ENCODE results near the gene TMEM53. TPM values are rescaled to one million over a fixed set of nuclear protein-coding genes. Genes with fewer than 3 reads are reported as not detected.

The TMEM53 gene
- total RNA-seq, 1 donor from 2014 or later: 6.1 TPM

DNA sequence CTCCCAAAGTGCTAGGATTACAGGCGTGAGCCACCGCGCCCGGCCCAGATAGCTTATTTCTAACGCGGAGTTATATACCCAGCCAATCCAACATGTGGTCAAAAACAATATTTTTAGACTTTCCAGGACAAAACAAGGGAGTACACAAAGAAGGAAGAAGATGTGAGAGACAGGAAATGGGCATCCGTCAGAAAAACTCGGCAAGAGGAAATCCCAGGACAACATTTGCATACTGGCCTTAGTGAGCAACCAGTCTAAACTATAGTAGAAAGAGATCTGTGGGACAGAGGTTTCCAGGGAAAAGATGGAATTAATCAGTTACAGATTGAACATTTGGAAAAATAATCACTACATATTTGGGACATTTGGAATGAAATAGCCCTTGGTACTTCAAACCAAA is 11.6 kb upstream of the TMEM53 start:
- no peak overlapping the region for H3K4me3 ChIP-seq (ENCODE audit: low read depth, low read length)
- TF ChIP-seq CTCF (IDR thresholded peaks at IDR 0.05; ENCODE audit: insufficient read depth, low read length, severe bottlenecking): no peak
- H3K27me3 ChIP-seq (ENCODE audit: control insufficient read depth, insufficient read depth, low read length): no peaks in the 10 kb centered on the region
- H3K36me3 ChIP-seq (ENCODE audit: control insufficient read depth, insufficient read depth, low read length): no peaks in the 10 kb centered on the region
- DNase-seq (ENCODE audit: low read depth) (no peak), FAIRE-seq (no peak)

DNA sequence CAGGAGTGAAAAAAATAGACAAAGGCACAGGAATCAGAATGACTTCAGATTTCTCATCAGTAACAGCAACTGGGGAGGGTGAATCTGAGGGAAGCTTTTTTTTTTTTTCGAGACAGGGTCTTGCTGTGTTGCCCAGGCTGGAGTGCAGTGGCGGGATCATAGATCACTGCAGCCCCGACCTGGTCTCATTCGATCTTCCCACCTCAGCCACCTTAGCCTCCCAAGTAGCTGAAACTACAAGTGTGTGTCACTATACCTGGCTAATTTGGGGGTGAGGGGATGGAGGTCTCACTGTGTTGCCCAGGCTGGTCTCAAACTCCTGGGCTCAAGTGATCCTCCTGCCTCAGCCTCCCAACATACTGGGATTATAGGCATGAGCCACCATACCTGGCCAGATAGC is 10.9 kb upstream of the TMEM53 start:
- no peak overlapping the region for H3K4me3 ChIP-seq (ENCODE audit: low read depth, low read length)
- no peak for DNase-seq (ENCODE audit: low read depth)
- H3K27me3 ChIP-seq (ENCODE audit: control insufficient read depth, insufficient read depth, low read length): no peaks in the 10 kb centered on the region
- no peaks in the 10 kb centered on the region for H3K36me3 ChIP-seq (ENCODE audit: control insufficient read depth, insufficient read depth, low read length)
- no peak for TF ChIP-seq CTCF (IDR thresholded peaks at IDR 0.05; ENCODE audit: insufficient read depth, low read length, severe bottlenecking)
- no peak for FAIRE-seq

GRCh38 chr1:44684525-44684924 is 10.2 kb upstream of the TMEM53 start:
- DNase-seq (ENCODE audit: low read depth): no peak
- Histone ChIP-seq H3K27me3 (ENCODE audit: control insufficient read depth, insufficient read depth, low read length) (no peaks in the 10 kb centered on the region), H3K36me3 (ENCODE audit: control insufficient read depth, insufficient read depth, low read length) (no peaks in the 10 kb centered on the region), H3K4me3 (ENCODE audit: low read depth, low read length) (no peak overlapping the region)
- no peak for TF ChIP-seq CTCF (IDR thresholded peaks at IDR 0.05; ENCODE audit: insufficient read depth, low read length, severe bottlenecking)
- FAIRE-seq: no peak

DNA sequence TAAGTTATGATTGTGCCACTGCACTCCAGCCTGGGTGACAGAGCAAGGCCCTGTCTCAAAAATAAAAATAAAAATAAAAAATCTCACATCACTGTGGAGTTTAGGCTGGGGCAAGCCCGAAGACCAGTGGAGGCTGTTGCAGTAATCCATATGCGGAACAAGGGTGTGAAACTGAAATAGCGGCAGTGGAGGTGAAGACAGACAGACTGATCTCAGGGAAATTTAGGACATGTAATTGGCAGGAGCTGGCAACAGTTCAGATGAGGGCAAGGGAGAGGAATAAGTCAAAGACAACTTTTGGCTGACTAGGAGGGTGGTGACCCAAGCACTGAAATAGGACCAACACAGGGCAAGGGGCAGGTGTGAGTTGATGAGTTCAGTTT is 8.6 kb upstream of the TMEM53 start:
- Histone ChIP-seq H3K27me3 (ENCODE audit: control insufficient read depth, insufficient read depth, low read length) (no peaks in the 10 kb centered on the region), H3K36me3 (ENCODE audit: control insufficient read depth, insufficient read depth, low read length) (no peaks in the 10 kb centered on the region), H3K4me3 (ENCODE audit: low read depth, low read length) (no peak overlapping the region)
- FAIRE-seq (no peak), DNase-seq (ENCODE audit: low read depth) (no peak)
- TF ChIP-seq CTCF (IDR thresholded peaks at IDR 0.05; ENCODE audit: insufficient read depth, low read length, severe bottlenecking): no peak

DNA sequence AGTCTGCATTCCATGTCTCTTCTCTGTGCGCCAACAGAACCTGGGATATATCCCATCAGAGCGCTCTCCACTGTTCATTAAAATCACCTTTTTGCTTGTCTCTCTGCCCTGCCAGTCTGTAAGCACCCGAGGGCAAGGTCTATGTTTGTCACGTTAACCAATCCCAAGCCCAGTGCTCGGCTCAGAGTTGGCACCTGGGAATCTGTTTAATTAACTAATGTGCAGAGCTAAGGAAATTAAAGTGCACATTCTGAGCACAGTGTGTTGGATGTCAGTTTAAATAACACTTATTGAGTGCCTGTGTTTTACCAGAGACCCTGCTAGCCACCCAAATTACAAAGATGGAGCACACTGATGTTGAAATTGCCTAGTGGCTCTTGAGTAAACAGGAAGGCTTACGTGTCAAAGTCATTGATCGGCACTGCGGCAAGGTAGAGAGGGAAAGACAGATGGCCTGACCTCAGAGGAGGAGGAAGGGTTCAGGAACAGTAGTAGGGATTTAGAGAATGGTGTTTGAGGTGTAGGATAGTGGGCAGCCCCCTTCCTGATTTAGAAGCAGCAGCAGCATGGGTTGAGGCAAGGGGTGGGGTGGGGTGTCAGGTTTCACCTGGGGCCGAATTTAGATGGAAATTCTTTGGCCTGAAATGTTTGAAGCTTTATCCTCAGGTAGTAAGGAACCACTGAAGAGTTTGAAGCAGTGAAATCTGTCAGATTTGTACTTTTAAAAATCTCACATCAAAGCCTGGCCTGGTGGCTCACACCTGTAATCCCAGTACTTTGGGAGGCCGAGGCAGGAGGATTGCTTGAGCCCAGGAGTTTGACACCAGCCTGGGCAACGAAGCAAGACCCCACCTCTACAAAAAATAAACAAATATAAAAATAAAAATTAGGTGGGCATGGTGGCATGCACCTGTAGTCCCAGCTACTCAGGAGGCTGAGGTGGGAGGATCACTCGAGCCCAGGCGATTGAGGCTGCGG is 7.9 kb upstream of the TMEM53 start:
- Histone ChIP-seq H3K4me3 (ENCODE audit: low read depth, low read length) (no peak overlapping the region), H3K36me3 (ENCODE audit: control insufficient read depth, insufficient read depth, low read length) (no peaks in the 10 kb centered on the region), H3K27me3 (ENCODE audit: control insufficient read depth, insufficient read depth, low read length) (no peaks in the 10 kb centered on the region)
- TF ChIP-seq CTCF (IDR thresholded peaks at IDR 0.05; ENCODE audit: insufficient read depth, low read length, severe bottlenecking): no peak
- no peak for FAIRE-seq
- peak; percentile 22 for DNase-seq (ENCODE audit: low read depth)

Measured in bronchial epithelial cell (primary cell).